Measurements from ENCODE around the gene C11orf91.
"Not testable (repeated sequence)": the region's sequence is repeated elsewhere in the genome, so short reads cannot be mapped to it uniquely, and the experiment has no call there.

The C11orf91 gene

DNA sequence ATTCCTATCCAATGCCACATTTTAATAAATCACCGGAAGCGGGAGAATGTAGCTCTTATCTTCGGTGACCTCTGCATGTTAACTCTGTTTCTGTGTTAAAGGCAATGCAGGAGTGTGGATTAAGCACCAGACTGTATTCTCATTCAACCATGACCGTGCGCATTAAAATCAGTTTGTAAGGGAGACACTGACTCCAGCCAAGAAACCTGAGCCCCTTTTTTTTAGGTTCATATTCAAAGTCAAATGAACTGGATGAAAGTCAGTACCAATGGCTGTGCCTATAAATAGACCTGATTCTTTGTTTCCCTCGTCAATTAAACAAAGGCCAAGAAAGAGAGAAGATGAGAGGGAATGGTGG, 32.2 kb downstream of the C11orf91 start:
- no peak for DNase-seq

DNA sequence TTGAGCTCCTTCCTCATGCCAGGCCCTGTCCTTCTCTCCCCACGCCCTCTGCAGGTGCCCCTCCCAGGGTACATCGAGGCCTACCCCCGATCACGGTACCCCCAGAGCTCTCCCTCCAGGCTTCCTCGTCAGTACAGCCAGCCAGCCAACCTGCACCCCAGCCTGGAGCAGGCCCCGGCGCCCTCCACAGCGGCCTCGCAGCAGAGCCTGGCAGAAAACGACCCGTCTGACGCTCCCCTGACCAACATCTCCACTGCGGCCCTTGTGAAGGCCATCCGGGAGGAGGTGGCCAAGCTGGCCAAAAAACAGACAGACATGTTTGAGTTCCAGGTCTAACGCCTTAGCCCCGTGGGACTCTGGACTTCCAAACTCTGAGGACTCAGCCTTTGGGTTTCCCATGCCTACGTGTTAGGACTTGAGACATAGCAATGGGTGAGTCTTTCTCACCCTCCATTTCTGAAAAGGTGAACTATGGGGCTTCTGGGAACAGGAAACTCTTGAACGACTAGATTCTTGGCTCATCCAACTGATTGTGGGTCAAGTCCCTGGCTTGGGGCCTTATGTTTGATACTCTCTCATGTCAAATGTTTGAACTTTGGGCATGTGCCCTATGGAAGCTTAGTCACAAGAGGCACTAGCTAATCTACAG, 32.7 kb downstream of the C11orf91 start:
- DNase-seq, result no peak

DNA sequence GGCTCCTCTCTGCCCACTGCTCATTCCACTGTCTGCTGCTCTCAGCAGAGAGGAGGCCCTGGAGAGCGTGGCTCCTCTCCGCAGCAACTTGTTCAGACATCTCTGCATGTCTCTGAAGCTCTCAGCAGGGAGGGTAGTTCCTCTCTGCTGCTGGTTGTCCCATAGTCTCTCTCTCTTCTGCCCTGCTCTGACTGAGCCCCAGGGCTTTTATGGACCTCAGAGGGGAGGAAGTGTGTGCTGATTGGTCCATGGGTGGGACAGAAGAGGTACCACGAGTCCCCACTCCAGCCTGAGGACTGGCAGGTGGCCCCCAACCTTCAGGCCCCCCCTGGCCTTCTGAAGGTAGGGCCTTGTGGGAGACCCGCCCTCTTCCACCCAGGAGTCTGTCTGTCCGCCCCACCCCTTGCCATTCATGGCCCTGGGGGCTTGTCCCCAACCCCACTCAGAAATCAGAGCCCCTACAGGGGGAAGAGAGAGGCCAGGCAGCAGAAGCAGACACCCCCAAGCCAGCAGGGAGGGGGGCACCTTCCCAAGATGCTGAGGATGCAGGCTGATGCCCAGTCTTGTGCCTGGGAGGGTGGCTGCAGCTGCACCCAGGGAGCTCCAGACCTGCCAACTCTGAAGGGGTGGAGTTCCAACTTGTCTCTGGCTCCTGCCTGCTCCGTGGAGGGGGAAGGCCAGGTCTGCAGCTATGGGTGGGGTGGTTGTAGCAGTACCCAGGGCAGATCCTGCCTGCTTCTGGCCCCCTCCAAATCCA, 35.1 kb downstream of the C11orf91 start:
- DNase-seq, result no peak

DNA sequence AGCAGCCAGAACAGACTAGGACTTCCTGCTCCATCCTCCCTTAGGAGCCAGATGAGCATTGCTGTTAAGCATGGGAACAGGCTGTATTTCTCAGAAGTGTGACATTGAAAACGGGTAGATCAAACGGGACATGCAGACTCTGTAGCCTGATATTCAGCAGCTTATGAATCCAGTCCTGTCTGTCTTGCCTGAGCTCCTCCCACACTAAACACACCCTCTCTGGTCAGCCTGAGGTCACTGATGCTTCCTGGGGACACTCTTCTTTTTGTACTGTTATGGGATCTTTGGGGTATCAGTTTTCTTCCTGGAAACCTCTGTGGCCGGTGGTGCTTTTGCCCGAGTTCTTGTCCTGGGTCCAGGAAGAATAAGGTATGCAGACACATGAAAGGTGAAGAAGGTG, 35.8 kb downstream of the C11orf91 start:
- DNase-seq, result no peak

DNA sequence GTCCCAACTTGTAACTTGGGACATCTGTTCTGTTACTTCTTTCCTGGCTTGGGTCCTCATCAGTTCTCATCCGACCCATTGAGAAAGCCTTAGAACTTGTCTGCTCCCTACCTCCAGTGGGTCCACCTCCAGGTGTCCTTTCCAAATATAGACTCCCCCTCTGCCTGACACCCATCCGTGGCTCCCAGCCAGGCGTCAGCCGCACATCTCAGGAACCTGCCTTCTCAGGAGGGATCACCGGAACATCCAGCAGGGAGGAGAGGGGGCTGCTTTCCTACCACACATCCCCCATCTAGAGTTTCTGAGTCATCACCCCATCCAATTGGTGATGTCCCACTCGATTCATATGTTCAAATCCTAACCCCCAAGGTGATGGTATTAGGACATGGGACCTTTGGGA, 36.5 kb downstream of the C11orf91 start:
- no peak for DNase-seq

DNA sequence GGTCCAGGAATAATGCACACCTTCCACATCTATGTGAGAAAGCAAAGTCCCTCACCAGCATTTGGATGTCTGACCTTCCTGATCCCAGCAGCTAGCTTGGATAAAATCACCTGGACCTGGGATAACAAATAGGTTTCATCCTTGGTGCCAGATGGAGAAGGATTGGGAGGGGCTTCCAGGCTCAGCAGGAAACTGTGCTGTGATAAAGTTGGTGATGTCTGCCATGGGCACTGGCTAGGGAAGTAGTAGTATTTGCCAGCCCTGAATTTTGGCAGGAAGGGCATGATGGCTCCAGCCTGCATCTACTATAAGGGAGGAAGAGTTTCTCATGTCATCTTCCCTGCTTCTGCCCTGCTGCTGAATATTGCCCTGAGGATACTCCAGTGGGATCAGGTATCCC, 37.5 kb downstream of the C11orf91 start:
- DNase-seq, result no peak

DNA sequence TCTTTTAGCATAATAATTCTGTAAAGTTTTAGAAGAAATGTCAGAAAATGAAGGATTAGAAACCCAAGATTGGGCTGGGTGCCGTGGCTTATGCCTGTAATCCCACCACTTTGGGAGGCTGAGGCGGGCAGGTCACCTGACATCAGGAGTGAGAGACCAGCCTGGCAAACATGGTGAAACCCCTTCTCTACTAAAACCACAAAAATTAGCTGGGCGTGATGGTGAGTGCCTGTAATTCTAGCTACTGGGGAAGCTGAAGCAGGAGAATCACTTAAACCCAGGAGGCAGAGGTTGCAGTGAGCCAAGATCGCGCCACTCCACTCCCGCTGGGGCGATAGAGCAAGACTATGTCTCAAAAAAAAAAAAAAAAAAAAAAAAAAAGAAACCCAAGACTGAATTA, 39.1 kb downstream of the C11orf91 start:
- DNase-seq, result not testable (repeated sequence)

DNA sequence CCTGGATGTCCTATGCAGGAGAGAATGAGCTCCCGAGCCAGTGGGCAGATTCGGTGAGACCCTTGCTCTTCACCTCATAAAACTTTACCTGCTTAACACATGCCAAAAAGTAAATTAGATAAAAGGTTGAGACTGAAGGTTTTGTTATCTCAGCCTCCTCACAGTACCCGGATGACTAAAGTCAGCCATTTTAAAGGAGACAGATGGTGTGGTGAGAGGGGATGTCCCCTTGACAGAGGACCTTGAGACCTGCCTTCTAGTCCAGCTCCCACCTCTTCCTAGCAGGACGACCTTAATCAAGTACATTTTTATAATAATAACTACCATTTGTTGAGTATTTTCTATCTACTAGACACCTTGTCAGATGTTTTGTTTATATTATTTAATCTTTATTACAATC, 39.7 kb downstream of the C11orf91 start:
- DNase-seq, result no peak

DNA sequence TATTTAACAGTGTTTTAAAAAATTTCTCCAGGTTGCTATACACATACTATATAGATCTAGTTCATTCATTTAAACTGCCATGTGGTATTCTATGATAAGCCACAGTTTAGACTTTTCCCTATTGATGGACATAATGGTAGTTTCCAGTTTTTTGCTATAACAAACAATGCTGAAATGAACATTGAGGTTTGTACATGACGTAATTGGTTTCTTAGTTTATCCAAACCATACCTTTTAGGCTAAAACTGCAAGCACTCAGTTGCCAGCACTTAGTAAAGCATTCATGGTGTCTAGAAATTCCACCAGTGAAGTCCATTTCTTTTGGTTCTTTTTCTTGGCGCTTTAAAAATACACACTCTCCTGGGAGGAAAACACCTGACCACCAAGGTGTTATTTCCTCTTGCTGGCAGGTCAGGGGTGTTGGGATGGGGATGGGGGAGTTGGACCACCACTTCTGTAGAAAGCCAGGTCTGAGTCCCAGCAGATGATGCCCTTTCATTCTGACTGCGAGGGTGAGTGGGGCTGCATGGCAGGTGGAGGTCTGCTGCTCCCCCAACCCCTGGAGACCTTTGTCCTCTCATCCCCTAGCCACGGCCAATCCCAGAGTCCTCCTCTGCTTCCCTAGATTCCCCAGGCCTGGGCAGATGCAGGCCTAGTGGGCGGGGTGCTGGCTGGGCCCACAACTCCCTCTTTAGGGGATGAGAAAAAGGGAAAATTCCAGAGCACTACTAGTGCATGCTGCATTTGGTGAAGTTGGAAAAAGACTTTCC, 41.1 kb downstream of the C11orf91 start:
- no peak for DNase-seq

DNA sequence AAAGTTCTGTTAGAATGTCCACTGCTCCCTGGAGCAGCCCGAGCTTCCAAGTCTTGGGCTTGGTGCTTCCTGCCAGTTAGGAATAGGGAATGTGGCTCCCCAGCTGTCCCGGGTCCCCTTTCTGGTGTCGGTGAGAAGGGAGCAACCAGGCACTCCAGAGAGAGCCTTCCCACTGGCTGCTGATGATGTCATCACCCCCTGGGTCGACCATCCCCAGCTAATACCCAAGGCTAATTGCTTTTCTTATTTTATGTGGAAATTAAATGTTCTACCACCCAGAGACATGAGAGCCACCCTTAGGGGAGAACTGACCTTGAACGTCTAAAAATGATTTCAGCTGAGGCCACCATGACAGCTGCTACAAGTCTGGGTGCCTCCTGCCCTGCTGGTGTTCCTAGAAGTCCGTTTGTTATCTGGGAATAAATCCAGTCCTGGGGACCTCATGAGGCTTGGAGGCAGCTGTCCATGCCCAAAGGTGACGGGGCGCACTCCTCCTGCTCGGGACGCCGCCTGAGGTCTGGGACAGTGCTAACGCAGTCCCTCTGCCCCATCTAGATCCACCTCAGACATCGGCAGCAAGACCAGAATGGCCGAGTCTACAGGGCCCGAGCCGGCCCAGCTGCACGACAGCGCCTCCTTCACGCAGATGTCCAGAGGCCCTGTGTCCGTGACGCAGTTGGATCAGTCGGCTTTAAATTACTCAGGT, 42.3 kb downstream of the C11orf91 start:
- DNase-seq, result no peak

DNA sequence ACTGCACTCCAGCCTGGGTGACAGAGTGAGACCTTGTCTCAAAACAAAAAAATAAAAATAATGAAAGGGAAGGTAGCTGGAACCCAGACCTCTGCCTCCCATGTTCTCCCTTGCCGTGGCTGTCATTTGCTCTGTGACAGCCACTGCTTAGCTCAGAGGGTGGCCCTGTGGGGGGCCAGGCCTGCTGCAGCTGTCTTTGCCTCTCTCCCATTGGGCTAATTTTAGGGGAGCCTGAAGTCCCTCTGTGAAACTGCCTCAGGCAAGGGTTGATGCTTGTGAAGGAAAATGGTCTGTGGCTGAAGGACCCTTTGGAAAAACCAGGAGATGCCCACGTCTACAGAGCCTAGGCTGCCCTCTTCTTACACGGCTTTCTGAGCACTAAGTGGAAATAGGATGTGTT, 42.9 kb downstream of the C11orf91 start:
- no peak for DNase-seq

DNA sequence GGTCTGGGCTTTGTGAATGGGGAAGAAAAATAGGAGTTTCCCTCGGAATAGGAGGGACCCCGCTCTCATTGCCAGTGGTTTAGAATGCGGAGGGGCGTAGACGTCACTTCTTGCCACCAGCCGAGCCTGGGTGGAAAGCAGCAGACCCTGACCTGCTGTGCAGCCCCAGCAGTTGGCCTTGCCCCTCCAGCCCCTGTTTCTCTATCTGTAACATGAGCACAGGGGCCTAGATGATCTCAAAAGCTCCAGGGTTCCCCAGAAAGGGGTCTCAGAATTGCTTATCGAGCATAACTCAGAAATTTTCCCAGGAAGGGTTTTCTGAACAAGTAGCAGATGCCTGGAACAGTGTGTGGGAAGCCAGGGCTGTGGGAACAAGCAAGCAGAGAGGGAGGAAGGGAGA, 43.9 kb downstream of the C11orf91 start:
- no peak for DNase-seq

DNA sequence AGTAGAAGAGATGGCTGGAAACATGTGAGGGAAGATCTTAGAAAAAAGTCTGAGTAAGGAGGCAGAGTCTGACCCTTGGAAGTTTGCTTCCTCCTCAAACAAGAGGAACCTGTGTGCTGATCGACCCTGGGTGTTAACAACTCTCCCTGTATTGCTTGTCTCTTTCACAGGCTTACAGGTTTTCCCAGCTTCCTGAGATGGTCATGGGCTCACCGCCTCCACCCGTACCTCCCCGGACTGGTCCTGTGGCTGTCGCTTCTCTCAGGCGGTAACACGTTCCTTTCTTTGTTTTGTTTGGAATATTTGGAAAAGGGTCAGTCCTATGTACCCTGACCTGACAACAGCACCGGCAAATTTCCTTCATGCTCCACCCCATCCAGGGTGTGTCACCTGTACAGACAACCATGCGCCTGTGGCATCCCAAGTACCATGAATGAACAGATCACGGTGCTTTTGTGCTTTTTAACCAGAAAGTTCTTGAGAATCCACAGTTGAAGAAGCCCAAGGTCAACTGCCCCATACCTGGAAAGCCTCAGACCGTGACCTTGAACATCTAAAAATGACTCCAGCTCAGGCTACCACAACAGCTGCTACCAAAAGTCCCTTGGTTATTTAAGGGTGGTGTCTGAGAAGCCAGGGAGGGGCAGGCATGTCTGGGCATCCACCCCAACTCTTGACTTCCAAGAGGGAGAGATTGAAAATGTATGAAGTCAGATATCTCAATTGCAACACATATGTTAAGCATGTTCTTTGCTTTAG, 44.6 kb downstream of the C11orf91 start:
- DNase-seq, result no peak

DNA sequence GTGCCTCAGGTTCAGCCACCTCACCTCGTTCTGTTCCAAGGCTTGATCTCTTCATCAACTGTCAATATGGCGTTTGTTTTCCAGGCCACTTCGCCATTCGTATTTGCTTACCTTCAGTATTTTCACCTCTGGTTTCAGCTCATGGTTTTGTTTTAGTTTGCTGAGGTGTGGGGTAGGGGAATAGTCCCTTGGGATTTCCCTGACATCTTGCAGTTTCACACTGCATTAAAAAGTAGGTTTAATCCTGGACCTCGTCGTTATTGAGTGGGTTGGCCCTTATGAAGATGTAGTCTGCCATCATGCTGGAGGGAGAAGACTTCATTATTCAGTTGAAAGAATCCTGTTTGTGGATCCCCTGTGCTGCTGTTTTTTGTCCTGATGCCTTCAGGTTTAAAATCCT, 46.0 kb downstream of the C11orf91 start:
- no peak for DNase-seq

DNA sequence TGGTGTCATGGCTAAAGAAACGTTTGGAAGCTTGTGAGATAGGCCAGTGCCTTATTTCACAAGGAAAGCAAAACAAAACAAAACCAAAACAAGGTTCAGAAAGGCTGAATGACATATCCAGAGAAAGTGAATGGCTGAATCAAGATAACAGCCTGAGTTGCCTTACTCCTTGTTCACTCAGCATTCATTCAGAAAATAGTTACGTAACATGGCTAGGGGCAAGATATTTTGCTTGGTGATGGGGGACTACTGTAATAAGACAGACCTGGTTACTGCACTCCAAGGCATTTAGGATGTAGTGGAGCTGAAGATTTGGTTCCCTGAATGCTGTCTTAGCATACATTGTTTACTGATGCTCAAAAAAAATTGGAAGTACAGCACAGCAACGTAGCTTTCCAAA, 47.7 kb downstream of the C11orf91 start:
- DNase-seq, result no peak

DNA sequence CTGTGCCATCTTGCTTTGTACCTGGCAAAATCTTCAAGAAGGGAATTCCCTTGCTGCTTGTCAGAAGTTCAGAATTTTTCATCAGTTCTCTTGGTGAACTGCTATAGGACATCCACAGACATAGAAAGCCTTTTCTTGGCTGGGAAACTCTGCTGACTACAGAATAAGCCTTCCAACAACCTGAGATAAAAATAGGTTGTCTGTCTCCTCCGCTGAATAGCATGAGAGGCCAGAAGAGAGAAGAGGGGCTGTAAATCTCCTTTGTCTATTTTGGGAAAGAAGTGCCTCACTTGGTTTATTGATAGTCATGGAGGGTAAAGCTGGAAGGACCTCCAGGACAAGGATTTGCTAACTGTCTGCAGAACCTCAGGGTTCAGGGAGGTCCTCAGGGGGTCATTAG, 48.2 kb downstream of the C11orf91 start:
- no peak for DNase-seq

DNA sequence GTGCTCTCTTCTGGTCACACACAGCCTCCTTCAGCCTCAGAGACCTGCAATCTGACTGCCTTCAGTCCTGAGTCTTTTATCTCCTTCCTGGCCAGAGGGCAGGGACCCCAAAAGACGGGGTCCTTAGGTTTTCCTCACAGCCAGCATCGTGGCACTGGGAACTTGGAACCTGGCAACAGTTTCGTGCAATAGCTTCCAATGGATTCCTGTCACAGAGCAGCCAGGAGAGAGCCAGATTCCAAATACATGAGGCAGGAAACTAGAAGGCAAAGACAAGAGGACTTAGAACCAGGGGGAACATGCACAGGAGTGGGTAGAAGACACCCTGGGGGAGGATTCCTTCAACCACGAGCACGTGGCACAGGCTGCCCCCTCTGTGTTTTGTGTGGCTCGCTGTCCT, 48.6 kb downstream of the C11orf91 start:
- no peak for DNase-seq

DNA sequence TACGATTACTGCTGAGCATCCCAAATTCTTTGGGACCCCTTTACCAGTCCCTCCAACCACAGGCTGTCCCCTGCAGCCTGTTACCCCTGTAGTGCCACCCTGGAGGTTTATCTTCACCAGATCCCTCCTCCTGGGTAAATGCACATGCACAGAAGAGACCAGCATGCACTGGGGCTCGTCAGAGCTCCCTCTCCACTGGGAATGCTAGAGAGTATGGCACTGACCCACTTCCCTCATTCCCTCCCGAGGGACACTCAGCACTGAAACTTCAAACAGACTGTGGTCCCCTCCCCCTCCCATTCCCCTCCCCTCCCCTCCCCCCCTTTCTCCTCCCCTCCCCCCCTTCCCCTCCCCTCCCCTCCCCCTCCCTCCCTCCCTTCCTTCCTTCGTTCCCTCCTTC, 49.1 kb downstream of the C11orf91 start:
- no peak for DNase-seq

DNA sequence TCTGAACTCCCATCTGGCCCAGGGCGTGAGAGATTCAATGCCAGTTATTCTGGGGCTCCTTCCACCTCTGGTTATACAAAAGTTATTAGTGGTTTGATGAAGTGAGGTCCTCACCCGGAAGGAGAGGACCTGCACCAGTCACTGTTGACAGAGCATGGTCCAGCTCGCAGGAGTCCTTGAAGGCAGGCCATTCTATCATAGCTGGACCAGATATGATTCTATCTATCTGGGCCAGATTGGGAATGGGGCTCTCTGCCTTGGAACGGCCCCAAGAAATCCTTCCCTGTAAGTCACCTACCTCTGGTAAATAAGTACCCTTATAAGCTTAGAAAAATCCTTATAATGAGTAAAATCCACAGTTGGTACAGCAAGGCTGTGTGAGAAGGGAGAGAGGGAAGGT, 50.7 kb downstream of the C11orf91 start:
- DNase-seq, result no peak

All from NCI-H774 (cell line).